NT2/D1 (cell line): ENCODE measurements around the gene TRIM32.

Experiments
- YY1 ChIP-seq: IDR thresholded peaks from 2 replicates; pipeline ENCODE4 v1.6.1; 2011; ENCODE audit not compliant: insufficient read length, insufficient read depth
- ZNF274 ChIP-seq: IDR thresholded peaks from 2 replicates; pipeline ENCODE4 v1.6.1; 2011; ENCODE audit warnings: mild to moderate bottlenecking, low read depth, low read length

DNA sequence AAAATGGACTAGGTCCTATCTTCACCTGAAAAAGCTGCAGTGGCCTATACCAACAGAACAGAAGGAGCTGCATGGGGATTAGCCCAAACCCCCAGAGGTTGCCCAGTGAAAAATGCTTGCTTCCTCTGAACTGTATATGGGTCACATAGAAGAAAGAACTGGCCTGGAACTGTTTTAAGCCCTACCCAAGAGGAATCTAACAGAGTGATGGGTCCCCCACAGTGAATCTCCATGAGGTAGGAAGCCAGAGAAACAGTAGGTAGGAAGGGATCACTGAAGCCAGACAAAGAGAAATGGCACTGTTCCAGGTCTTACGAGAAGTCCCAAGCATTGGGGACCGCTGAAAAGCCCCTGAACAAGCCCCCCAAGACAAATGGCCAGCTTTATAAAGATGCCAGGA, 28.8 kb upstream of the TRIM32 start:
- no peak for TF ChIP-seq ZNF274
- TF ChIP-seq YY1 = no peak
